SIG-M5 treated with dmso at 0.1 percent for 504 hours (cell line): ENCODE data around the gene FGF12.

Experiments used
- DNase-seq: peaks from one replicate; lab custom pipeline; 2025; ENCODE audit not compliant: unreplicated experiment; lab: John Stamatoyannopoulos, UW

FGF12 gene

GRCh38 chr3:192207239-192207638 is 520.1 kb downstream of the FGF12 start:
- no peak for DNase-seq

DNA sequence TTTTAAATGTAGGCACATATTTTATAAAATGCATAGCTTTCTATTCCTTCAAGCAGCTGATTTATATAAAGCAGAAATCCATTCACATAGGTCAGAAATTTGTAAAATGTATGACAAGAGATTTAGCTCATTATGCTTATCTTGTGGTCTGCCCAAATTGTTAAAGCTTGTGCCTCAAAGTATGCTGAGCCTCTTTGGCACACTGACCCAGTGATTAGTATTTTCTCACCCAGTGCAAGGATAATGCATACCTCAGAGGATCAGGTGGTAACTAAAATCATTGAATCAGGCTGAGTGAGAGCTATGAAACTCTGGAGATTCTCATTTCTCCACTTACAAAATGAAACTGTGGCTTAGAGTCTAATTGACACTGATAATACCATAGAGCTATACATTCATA is 533.3 kb downstream of the FGF12 start:
- DNase-seq = no peak

DNA sequence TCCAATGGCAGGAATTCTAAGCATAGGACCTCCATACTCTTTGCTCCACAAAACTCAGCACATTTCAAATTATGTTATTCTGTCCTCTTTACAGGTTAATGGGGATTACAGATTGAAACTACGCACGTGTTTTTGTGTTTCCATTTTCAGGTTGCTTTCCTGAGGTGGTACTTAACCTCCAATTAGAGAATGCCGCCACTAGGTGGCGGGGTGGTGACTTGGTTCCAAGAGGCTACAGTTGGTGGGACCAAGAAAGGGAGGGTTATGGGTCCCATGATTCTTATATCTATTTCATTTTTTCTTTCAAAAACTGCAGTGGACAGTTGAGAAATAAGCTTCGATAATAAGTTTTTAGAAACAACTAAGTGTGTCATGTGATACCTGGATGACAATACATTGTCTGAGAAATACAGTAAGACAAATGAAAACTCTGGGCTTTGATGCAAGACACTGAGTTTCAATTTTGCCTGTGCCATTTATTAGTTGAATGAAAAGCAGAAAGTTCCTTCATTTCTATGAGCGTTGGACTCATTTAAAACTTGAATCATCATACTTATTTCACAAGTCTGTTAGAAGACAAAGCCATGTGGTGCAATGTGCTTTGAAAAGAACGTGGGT is 539.0 kb downstream of the FGF12 start:
- DNase-seq = peak; percentile 53

DNA sequence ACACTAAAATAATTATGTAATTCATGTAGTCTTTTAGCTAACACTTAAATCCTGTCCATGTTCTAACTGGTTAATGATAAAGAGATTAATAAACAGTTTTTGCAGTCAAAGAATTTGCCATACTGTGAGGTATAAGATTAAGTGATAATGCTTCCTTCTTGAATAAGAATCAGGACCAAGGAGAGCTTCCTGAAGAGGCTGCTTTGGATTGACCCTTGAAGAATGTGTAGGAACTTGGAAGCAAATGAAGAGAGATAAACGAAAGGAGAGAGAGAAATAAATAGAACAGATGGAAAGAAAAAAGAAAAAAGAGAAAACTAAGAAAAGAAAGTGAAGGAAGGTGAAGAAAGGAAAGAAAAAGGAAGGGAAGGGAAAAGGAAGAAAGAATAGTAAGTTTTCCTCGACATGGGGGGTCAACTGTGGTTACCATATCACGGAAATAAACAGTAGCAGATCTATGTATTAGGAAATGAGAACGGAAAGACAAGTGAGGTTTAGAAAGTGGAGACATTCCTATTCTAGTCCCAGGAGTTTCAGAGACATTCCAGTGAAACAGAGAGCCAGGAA is 539.8 kb downstream of the FGF12 start:
- DNase-seq = no peak

DNA sequence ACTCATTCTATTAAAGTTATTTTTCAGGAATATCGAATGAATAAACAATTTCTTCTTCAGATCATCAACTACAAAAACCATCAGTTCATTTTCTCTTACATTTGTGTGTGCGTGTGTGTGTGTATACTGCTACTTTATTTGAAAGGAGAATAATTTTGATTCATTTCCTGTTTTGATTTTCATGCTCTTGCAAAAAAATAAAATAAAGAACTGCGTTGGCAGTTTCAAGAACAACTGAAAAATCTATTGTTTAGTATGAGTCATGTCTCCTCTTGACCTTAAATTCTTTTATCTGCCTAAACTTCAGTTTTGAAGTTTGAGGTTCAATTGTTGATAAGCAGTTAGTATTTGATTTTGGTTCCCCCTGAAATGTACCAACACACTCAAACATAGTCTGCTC is 540.8 kb downstream of the FGF12 start:
- no peak for DNase-seq

- no peak for DNase-seq
These were observed 541.3 kb downstream of the FGF12 start for GRCh38 chr3:192186045-192186444.

GRCh38 chr3:192183109-192183508 is 544.2 kb downstream of the FGF12 start:
- no peak for DNase-seq

GRCh38 chr3:192181151-192181550 is 546.2 kb downstream of the FGF12 start:
- DNase-seq = no peak

DNA sequence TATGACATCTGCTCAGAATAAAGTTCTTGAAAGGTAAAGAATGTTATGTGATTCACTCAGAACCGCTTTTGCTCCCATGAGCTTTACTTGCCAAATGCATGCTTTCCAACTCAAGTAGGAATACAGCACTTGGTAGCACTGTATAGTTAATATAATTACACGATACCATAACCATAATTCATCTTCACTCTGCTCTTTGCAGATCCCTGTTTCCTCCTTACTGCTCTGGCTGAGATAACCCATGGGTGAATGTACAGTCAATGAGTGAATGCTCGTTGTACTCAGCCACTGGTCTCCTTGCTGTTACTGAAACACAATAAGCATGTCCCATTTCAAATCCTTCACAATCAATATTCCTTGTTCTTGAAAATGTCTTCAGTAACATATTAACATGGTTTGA is 550.0 kb downstream of the FGF12 start:
- DNase-seq = no peak

DNA sequence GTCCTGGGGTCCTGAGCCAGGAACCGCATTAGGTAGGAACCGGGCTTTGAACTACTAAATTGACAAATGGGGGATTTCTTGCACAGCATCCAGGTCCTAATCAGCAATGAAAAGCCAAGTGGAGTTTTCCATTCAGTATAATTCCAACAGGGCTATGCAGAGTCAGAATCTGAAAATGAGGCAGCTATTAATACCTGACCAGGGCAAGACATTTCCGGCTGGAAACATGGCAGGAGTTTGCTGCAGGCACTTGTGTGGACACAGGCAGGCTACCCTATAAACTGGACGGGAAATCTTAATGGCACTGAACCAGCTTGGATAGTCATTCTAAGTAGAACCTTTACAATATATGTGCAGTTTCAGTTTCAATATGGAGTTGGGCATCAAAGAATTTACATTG is 553.1 kb downstream of the FGF12 start:
- no peak for DNase-seq

DNA sequence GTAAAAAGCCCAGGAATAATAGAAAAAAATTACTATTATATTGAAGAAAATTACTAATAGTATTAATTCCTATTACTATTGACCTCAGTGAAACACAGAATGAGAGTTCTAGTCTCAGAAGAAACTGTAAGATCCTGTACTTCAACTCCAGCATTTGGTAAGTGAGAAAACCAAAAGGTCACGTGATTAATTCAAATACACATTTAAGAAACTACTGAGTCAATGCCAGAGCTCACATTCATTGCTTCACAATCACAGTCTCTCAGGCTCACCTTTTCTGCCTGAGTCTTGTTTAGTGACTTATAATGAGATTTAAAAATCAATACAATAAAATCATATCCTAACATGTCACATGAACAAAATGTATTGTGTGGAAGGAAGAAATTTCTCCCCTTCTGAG is 556.1 kb downstream of the FGF12 start:
- no peak for DNase-seq

- DNase-seq = no peak
These were observed 556.7 kb downstream of the FGF12 start for GRCh38 chr3:192170659-192171058.

DNA sequence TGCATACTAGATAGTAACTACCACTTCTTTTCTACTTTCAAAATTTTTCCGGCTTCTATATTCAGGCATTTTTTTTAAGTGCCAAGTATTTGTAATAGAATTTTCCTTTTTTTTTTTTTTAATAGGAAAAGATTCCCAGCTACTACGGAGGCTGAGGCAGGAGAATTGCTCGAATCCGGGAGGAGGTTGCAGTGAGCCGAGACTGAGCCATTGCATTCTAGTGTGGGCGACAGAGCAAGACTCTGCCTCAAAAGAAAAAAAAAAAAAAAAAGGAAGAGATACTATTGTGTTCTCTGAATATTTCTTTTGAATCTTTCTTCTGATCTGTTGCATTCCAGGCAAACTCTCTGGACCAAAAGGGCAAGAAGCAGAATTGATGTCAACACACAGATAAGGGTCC is 557.3 kb downstream of the FGF12 start:
- no peak for DNase-seq

- no peak for DNase-seq
These were observed 557.9 kb downstream of the FGF12 start for GRCh38 chr3:192169332-192169915.

GRCh38 chr3:192168202-192168601 is 559.1 kb downstream of the FGF12 start:
- DNase-seq = no peak

- no peak for DNase-seq
These were observed 561.8 kb downstream of the FGF12 start for GRCh38 chr3:192165552-192165951.

DNA sequence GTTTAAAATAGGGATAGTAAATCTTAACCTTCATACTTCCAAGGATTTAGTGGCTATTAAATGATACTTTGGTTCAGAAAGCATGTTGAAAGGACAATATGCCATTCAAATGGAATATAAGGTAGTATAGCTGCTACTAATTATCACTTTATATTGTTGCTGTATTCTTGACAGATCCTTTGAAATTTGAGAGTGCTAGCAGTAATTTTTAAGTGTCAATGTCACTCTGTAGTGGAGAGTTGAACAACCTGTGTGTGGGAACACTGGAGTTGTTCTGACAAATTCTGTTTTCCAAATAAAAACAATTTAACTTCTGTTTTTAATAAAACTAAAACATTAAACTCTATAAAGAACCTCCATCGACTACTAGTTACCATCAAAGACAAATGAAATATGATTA is 565.7 kb downstream of the FGF12 start:
- no peak for DNase-seq

- DNase-seq = no peak
These were observed 571.0 kb downstream of the FGF12 start for GRCh38 chr3:192156382-192156781.

- DNase-seq = no peak
These were observed 572.1 kb downstream of the FGF12 start for GRCh38 chr3:192155194-192155593.

DNA sequence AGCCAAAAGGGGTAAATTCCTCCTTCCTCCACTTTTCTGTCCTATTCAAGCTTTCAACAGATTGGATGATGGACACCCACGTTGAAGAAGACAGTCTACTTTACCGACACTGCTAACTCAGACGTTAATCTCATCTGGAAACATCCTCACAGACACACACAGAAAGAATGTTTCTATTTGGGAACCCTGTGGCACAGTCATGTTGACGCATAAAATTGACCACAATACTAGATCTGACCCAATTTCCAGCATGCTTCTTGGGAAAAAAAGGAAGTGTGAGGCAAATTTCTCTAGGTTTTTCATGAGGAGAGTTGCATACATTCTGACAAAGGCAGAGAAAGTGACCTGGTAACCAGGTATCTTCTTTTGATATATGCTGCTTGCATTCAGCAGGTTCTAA is 594.1 kb downstream of the FGF12 start:
- no peak for DNase-seq

- peak; percentile 57 for DNase-seq
These were observed 596.7 kb downstream of the FGF12 start for GRCh38 chr3:192130534-192131132.

DNA sequence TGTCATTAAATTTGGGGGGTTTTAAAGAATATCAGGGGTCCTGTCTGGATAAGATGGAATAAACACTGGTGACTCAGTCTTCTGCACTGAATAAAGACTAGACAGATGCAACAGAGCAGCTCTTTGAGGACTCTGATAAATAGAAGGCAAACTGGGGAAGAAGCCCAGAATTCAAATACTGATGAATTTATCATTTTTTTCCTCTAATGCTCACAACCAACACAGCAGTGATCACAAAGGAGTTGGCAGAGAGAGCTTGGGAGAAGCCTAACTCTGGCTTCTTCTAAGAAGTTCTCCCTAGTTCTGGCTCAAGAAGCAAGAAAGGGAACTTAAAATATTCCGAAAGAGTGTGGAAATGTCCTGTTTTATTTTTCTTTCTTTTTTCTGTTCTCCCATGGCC is 597.8 kb downstream of the FGF12 start:
- no peak for DNase-seq

DNA sequence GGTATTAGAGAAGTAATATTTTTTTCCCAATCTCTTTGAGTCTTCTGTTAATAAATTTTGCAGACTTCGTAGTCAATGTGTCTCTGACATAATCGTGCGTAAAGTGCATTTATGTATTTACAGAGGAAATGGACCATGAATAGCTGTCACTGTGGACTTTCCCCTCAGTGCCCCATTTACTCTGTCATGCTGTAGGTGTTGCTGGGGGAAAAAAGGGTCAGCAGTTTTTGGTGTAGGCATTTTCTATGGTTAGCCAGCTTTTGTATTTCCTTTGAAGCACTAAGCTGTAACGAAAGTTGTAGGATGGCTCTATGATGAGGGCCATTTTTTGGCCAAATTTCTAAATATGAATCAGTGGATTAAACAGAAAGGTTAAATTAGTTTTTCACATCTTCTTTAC is 598.4 kb downstream of the FGF12 start:
- no peak for DNase-seq
